PC-3 (cell line): ENCODE measurements around the gene STAT4. TPM values are rescaled to one million over a fixed set of nuclear protein-coding genes. Genes with fewer than 3 reads are reported as not detected.

ENCODE experiments used
- ATAC-seq: fragments of 200-7000 bp; cut with Tn5 transposase; 2 replicates; pipeline ENCODE4 v1.9.1; 2020; ENCODE audit warnings: mild to moderate bottlenecking, moderate library complexity
- BruUV-seq: library from RNA; stranded (reverse); fragments of 400-500 nt; replicated peaks from 2 replicates; lab custom pipeline; 2021; lab: Mats Ljungman, UMichigan
- CTCF ChIA-PET: fragments of 300-600 bp; sonication (Branson Sonifier 250); formaldehyde crosslinking; loops from one replicate; lab custom pipeline; 2022; ENCODE audit warnings: antibody characterized with exemption; lab: Charles Lee
- POLR2A ChIA-PET: fragments of 300-600 bp; sonication (Branson Sonifier 250); formaldehyde crosslinking; loops from one replicate; lab custom pipeline; 2022; ENCODE audit warnings: antibody characterized with exemption; ENCODE audit not compliant: unreplicated experiment; lab: Charles Lee
- DNase-seq: peaks from one replicate; pipeline ENCODE4 v3.0.0-alpha.2; 2015
- H2AFZ ChIP-seq: fragments of 300-600 bp; sonication (generic); 2 replicates; pipeline ENCODE4 v1.6.0; 2016; ENCODE audit warnings: antibody characterized with exemption, low read length
- H3F3A ChIP-seq: fragments of 300-600 bp; sonication (generic); one replicate; pipeline ENCODE4 v1.6.0; 2017; ENCODE audit warnings: antibody characterized with exemption, low read length, control low read depth, mild to moderate bottlenecking; ENCODE audit not compliant: unreplicated experiment
- H3K27ac ChIP-seq: fragments of 300-600 bp; sonication (generic); 2 replicates; pipeline ENCODE4 v1.5.1; 2016; ENCODE audit warnings: mild to moderate bottlenecking, low read length
- H3K27me3 ChIP-seq: fragments of 300-600 bp; sonication (generic); 2 replicates; pipeline ENCODE4 v1.6.1; 2016; ENCODE audit warnings: low read length, mixed read lengths
- H3K36me3 ChIP-seq: fragments of 300-600 bp; sonication (generic); 2 replicates; pipeline ENCODE4 v1.6.1; 2016; ENCODE audit warnings: low read depth, mixed run types, low read length, mixed read lengths
- H3K4me1 ChIP-seq: fragments of 300-600 bp; sonication (generic); 2 replicates; pipeline ENCODE4 v1.5.1; 2016; ENCODE audit warnings: low read length; ENCODE audit not compliant: insufficient read depth
- H3K4me2 ChIP-seq: fragments of 300-600 bp; sonication (generic); 2 replicates; pipeline ENCODE4 v1.6.0; 2016; ENCODE audit warnings: low read length
- H3K4me3 ChIP-seq: fragments of 300-600 bp; sonication (generic); 2 replicates; pipeline ENCODE4 v1.5.1; 2016; ENCODE audit warnings: mild to moderate bottlenecking, low read length, mixed read lengths
- H3K79me2 ChIP-seq: fragments of 300-600 bp; sonication (generic); 2 replicates; pipeline ENCODE4 v1.6.1; 2017; ENCODE audit warnings: low read length, mixed read lengths
- H3K9ac ChIP-seq: fragments of 300-600 bp; sonication (generic); 2 replicates; pipeline ENCODE4 v1.6.0; 2016; ENCODE audit warnings: mild to moderate bottlenecking, low read length
- H3K9me2 ChIP-seq: fragments of 300-600 bp; sonication (generic); replicated peaks from 2 replicates; pipeline ENCODE4 v1.6.1; 2016; ENCODE audit warnings: mixed run types, low read length, mixed read lengths
- H3K9me3 ChIP-seq: fragments of 300-600 bp; sonication (generic); 2 replicates; pipeline ENCODE4 v1.6.1; 2016; ENCODE audit warnings: low read length, mixed read lengths
- H4K20me1 ChIP-seq: fragments of 300-600 bp; sonication (generic); 2 replicates; pipeline ENCODE4 v1.6.1; 2016; ENCODE audit warnings: low read length, mixed read lengths
- CTCF ChIP-seq: fragments of 300-600 bp; sonication (generic); conservative IDR thresholded peaks from 2 replicates; pipeline ENCODE4 v1.5.1; 2017; ENCODE audit warnings: antibody characterized with exemption, low read depth, mild to moderate bottlenecking, low read length
- EZH2 ChIP-seq: fragments of 300-600 bp; sonication (generic); IDR thresholded peaks from one replicate; pipeline ENCODE4 v1.6.1; 2017; ENCODE audit warnings: antibody characterized with exemption, mild to moderate bottlenecking, low read length; ENCODE audit not compliant: unreplicated experiment
- EZH2phosphoT487 ChIP-seq: fragments of 300-600 bp; sonication (generic); IDR thresholded peaks from 2 replicates; pipeline ENCODE4 v1.6.1; 2018; ENCODE audit warnings: mild to moderate bottlenecking, antibody characterized with exemption, low read length, borderline replicate concordance
- intact Hi-C: fragments of 100-400 bp; cut with micrococcal nuclease; formaldehyde crosslinking; loops from 2 replicates; pipeline ENCODE4 v1.9.0; 2023
- total RNA-seq: library from RNA; depleted of rRNA; stranded (reverse); fragments of >200 nt; gene quantifications from 2 replicates; pipeline ENCODE4 v1.2.3, GENCODE V29; 2014

STAT4 gene
- total RNA-seq, 1 experiment from 2014 or later = 1.6 TPM

GRCh38 chr2:191025135-191025534, 125.7 kb downstream of the STAT4 start:
- BruUV-seq = no TSS peak
- no peaks in the 10 kb centered on the region for H3F3A ChIP-seq
- H2AFZ ChIP-seq = no peak overlapping the region
- H3K4me1 ChIP-seq = peaks cover 11% of the 10 kb centered on the region
- no peaks in the 10 kb centered on the region for H3K27me3 ChIP-seq
- H3K36me3 ChIP-seq = no peaks in the 10 kb centered on the region
- no peak overlapping the region for H3K4me2 ChIP-seq
- H3K9ac ChIP-seq = no peak overlapping the region
- H3K4me3 ChIP-seq = no peak overlapping the region
- H3K79me2 ChIP-seq = peaks cover 10% of the 10 kb centered on the region; the same call in 1 of the 2 replicates
- ATAC-seq = no peak
- intact Hi-C loops = no loop called here
- DNase-seq = no peak
- no peaks in the 10 kb centered on the region for H3K9me3 ChIP-seq
- H3K27ac ChIP-seq = no peak overlapping the region
- ChIA-PET POLR2A (no interaction called here), CTCF (no interaction called here)
- no peak for TF ChIP-seq EZH2
- no peak for TF ChIP-seq CTCF
- no peak for TF ChIP-seq EZH2phosphoT487
- no peaks in the 10 kb centered on the region for H3K9me2 ChIP-seq
- no peaks in the 10 kb centered on the region for H4K20me1 ChIP-seq

- POLR2A ChIA-PET = no interaction called here
- Histone ChIP-seq H3K4me3 (no peak overlapping the region), H3K79me2 (peaks cover 10% of the 10 kb centered on the region; the same call in 1 of the 2 replicates), H3K9me2 (no peaks in the 10 kb centered on the region), H3K9ac (no peak overlapping the region), H3K4me1 (peaks cover 16% of the 10 kb centered on the region), H3K27me3 (no peaks in the 10 kb centered on the region), H4K20me1 (no peaks in the 10 kb centered on the region), H3K9me3 (no peaks in the 10 kb centered on the region), H3K36me3 (no peaks in the 10 kb centered on the region), H3K27ac (no peak overlapping the region), H3F3A (no peaks in the 10 kb centered on the region), H2AFZ (no peak overlapping the region), H3K4me2 (no peak overlapping the region)
- no TSS peak for BruUV-seq
- intact Hi-C loops = no loop called here
- TF ChIP-seq EZH2phosphoT487 (no peak), CTCF (no peak), EZH2 (no peak)
- no peak for DNase-seq
- CTCF ChIA-PET = interaction anchor here (1.0 kb wide), 1 partner anchor 25 kb away, joined by 4 read pairs; no protein-coding TSS in a partner anchor
- no peak for ATAC-seq
Observed at GRCh38 chr2:191023235-191023679, 127.5 kb downstream of the STAT4 start.

- TSS peak; percentile 86 for BruUV-seq
- ATAC-seq (peak; percentile 10), DNase-seq (peak; percentile 65)
- intact Hi-C loops = no loop called here
- Histone ChIP-seq H3K9me3 (no peaks in the 10 kb centered on the region), H3K4me3 (peak overlapping the region; percentile 77), H3K9me2 (no peaks in the 10 kb centered on the region), H3K27me3 (no peaks in the 10 kb centered on the region), H4K20me1 (no peaks in the 10 kb centered on the region), H2AFZ (peak overlapping the region; percentile 67), H3K4me1 (peaks cover 16% of the 10 kb centered on the region), H3K27ac (peak overlapping the region; percentile 87), H3K79me2 (peaks cover 10% of the 10 kb centered on the region; the same call in 1 of the 2 replicates), H3K4me2 (peak overlapping the region; percentile 98), H3F3A (no peaks in the 10 kb centered on the region), H3K9ac (peak overlapping the region; percentile 92), H3K36me3 (no peaks in the 10 kb centered on the region)
- CTCF ChIA-PET = no interaction called here
- TF ChIP-seq EZH2phosphoT487 (no peak), EZH2 (no peak), CTCF (no peak)
- POLR2A ChIA-PET = interaction anchor here (0.6 to 0.7 kb wide), 2 partner anchors 13 to 138 kb away, joined by 3 to 5 read pairs; no protein-coding TSS in a partner anchor
Observed at GRCh38 chr2:191020742-191021381, 129.9 kb downstream of the STAT4 start.
